ENCODE results near the gene CDK19.
"Not testable (repeated sequence)": the region's sequence is repeated elsewhere in the genome, so short reads cannot be mapped to it uniquely, and the experiment has no call there.

CDK19 gene

DNA sequence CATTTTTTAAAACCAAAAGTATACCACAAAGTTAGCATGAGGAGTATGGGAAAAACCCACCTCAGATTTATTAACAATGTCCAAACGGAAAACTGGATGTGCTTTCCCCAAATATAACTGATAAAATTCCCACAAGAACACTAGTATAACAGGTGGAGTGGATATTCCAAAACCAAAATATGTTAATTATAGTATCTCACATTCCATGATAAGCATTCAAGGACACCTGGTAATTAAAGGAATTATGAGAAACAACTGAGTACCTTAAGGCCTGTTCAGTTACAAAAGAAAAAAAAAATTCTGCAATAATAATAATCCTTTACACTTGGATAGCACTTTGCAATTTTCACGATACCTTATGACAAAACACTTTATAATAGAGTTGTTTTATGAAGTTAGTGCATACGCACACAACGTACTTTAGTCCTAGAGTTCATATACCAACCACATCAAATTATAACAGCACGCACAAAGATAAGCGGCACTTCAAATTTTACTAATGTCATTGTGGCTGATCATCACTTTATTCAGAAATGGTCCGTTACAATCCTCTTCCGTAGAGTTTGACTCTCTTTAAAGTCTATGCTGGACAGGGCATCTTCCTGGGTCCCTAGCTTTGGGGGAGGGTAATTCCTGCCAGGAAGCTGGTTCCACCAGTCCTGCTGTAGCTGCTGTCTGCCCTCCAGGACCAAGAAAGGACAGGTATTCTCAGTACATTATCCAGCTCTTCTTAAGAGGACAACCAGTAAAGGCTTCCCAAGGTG, 1.7 kb downstream of the CDK19 start:
- DNase-seq: no peak

DNA sequence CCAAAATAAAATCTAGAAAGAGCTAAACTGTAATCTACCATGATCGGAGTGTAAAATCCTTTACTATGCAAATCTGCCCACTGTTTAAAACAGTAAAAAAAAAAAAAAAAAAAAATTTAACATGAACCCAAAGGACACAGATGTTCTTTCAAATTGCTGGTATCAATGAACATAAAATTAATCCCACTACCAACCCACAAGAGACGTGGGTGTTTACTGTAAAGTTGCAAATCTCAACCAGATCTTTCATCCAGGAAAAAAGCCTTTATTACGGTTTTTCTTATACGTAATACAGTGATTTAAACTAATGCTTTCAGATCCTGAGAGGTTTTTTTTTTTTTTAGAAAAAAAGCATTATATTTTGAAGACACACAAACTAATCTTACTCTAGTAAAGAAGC, 2.5 kb downstream of the CDK19 start:
- no peak for DNase-seq

- no peak for DNase-seq
Measured at GRCh38 chr6:110810896-110811586, 4.2 kb downstream of the CDK19 start.

GRCh38 chr6:110809792-110810191, 5.5 kb downstream of the CDK19 start:
- DNase-seq: no peak

- not testable (repeated sequence) for DNase-seq
Measured at GRCh38 chr6:110802175-110802574, 13.1 kb downstream of the CDK19 start.

GRCh38 chr6:110800839-110801196, 14.5 kb downstream of the CDK19 start:
- DNase-seq: no peak

DNA sequence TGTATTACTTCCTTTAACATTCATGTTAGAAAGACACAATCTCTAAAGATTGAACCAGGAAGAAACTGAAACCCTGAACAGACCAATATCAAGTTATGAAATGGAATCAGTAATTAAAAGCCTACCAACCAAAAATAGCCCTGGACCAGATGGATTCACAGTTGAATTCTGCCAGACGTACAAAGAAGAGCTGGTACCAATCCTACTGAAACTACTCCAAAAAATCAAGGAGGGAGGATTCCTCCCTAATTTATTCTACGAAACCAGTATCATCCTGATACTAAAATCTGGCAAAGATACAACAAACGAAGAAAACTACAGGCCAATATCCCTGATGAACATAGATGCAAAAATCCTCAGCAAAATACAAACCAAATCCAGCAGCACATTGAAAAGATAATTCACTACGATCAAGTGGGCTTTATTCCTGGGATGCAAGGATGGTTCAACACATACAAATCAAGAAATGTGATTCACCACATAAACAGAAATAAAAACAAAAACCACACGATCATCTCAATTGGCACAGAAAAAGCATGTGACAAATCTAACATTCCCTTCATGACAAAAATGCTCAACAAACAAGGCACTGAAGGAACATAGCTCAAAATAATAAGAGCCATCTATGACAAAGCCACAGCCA, 15.0 kb downstream of the CDK19 start:
- no peak for DNase-seq

DNA sequence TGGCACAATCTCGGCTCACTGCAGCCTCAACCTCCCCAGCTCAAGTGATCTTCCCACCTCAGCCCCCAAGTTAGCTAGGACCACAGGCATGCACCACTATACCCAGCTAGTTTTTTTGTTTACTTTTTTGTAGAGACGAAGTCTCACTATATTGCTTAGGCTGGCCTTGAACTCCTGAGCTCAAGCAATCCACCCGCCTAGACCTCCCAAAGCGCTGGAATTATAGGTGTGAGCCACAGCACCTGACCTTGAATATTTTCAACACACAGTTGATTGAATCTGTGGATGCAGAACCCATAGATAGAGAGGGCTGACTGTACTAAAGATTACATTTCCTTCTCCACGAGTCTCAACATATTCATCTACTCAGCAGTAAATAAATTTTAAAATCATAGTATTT, 15.6 kb downstream of the CDK19 start:
- DNase-seq: no peak

GRCh38 chr6:110799189-110799588, 16.1 kb downstream of the CDK19 start:
- DNase-seq: no peak

DNA sequence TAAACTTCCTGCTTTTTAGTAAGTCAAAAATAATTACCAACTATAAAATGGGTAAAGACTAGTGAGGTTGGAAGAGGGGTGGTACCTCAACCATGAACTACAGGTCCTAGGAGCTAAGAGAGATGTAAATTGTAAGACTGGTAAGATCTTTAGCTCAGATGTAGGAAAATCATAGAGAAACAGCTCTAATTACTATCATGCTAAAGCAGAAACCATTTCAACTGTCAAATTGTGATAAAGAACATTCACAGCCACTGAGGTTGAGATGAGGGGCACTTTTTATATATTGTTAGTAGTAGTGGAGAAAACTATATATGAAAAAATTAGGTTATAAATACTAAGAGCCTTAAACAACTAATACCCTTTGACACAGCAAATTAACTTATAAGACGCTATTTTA, 20.0 kb downstream of the CDK19 start:
- no peak for DNase-seq

GRCh38 chr6:110786696-110787095, 28.6 kb downstream of the CDK19 start:
- no peak for DNase-seq

- DNase-seq: no peak
Measured at GRCh38 chr6:110786271-110786670, 29.0 kb downstream of the CDK19 start.

GRCh38 chr6:110784610-110784979, 30.7 kb downstream of the CDK19 start:
- DNase-seq: no peak

- DNase-seq: peak; percentile 55
Measured at GRCh38 chr6:110781522-110782214, 33.6 kb downstream of the CDK19 start.

- DNase-seq: no peak
Measured at GRCh38 chr6:110778333-110778732, 36.9 kb downstream of the CDK19 start.

DNA sequence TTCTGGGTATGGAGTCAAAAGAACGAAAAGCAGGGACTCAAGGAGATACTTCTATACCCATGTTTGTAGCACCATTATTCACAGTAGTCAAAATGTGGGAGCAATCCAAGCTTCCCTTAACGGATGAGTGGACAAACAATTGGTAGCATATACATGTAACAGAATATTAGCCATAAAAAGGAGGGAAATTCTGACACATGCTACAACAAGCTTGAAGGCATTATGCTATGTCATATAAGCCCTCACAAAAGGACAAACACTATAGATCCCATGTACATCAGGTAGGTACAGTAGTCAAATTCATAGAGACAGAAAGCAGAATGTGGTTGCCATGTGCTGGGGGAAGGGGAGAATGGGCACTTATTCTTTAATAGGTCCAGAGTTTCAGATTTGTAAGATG, 37.6 kb downstream of the CDK19 start:
- DNase-seq: peak; percentile 21

DNA sequence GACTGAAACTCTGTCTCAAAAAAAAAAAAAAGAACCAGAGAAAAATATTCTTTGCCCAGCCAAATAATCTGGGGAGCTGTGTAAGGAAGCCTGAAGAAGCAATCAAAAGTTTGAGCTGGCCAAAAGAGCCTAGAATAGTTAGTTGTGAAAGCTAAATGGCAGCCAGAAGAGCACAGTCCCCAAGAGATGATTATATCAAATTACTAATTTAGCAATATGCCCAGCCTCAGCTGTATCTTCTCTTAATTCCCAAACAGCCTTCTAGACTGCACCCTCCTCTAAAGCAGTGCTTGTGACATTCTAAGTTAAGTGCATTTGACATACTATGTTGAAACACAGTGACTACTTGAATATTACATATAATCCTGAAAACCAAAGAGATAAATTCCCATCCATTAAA, 38.9 kb downstream of the CDK19 start:
- DNase-seq: no peak

GRCh38 chr6:110769923-110770322, 45.3 kb downstream of the CDK19 start:
- DNase-seq: no peak

DNA sequence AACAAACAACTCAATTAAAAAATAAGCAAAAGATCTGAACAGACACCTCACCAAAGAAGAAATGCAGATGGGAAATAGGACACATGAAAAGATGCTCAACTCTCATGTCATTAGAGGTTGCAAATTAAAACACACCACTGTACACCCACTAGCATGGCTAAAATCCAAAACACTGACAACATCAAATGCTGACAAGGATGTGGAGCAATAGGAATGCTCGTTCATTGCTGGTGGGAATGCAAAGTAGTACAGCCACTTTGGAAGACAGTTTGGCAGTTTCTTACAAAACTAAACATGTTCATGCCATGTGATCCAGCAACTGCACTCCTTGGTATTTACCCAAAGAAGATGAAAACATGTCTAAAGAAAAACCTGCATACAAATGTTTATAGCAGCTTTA, 47.2 kb downstream of the CDK19 start:
- no peak for DNase-seq

DNA sequence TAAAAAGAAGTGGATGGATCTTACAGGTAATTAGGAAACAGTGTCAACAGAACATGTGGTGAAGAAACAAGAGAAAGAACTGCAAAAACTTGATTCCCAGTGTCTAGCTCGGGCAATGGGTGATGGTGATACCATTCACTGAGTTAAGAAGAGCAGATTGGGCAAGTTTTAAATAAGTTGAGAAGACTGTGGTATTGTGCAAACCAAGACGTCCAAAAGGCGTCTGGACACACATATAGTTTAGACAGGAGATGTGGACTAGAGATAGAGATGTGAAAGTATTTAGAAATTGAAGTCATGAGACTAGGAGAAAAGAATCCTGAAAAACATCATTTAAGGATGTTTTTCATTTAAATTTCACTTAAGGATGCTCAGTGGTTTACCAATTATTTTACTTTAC, 53.9 kb downstream of the CDK19 start:
- no peak for DNase-seq

- DNase-seq: no peak
Measured at GRCh38 chr6:110760589-110760988, 54.7 kb downstream of the CDK19 start.

DNA sequence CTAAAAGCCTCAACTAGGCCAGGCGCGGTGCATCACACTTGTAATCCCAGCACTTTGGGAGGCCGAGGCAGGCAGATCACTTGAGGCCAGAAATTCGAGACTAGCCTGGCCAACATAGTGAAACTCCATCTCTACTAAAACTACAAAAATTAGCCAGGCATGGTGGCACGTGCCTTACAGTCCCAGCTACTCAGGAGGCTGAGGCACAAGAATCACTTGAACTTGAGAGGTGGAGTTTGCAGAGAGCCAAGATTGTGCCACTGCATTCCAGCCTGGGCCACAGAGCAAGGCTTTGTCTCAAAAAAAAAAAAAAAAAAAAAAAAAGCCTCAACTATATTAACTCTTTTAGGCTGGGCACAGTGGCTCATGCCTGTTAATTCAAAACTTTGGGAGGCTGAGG, 55.2 kb downstream of the CDK19 start:
- not testable (repeated sequence) for DNase-seq

GRCh38 chr6:110757926-110758325, 57.3 kb downstream of the CDK19 start:
- DNase-seq: no peak

DNA sequence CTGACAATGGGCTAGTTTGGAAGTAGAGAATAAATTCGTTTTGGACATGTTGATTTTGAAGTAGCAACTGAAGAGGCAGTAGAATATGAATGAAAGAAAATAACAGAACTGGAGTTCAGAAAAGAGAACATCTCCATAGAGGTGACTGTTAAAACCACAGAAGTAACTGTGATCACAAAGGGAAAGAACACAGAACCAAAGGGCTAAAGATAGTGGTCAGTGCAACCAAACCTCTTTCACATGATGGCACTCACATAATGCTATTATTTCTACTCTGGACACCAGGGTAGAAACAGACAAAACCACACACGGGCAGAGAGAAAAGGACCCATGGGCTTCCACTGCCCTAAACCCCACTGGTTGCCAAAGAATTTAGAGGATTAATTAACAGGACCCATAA, 58.5 kb downstream of the CDK19 start:
- DNase-seq: no peak
